Measurements from ENCODE around the gene UBXN4.

UBXN4 gene

GRCh38 chr2:135741043-135741394 lies 636 bp upstream of the UBXN4 start:
- Mint-ChIP-seq H3K4me3 (peak overlapping the region; percentile 8), H3K27me3 (no peaks in the 10 kb centered on the region), H3K9me3 (no peaks in the 10 kb centered on the region), H3K27ac (no peak overlapping the region), H3K36me3 (ENCODE audit: low read depth) (peaks cover 25% of the 10 kb centered on the region), H3K4me1 (ENCODE audit: low read depth) (peaks cover 27% of the 10 kb centered on the region)
- no peak for DNase-seq

GRCh38 chr2:135742325-135742757 lies 686 bp downstream of the UBXN4 start:
- DNase-seq = no peak
- H3K4me3 Mint-ChIP-seq = peak overlapping the region; percentile 95
- H3K36me3 Mint-ChIP-seq (ENCODE audit: low read depth) = peaks cover 37% of the 10 kb centered on the region
- H3K9me3 Mint-ChIP-seq = no peaks in the 10 kb centered on the region
- no peaks in the 10 kb centered on the region for H3K27me3 Mint-ChIP-seq
- peak overlapping the region; percentile 99 for H3K27ac Mint-ChIP-seq
- H3K4me1 Mint-ChIP-seq (ENCODE audit: low read depth) = peaks cover 36% of the 10 kb centered on the region

GRCh38 chr2:135743860-135744259 lies 2.2 kb downstream of the UBXN4 start:
- peaks cover 39% of the 10 kb centered on the region for H3K4me1 Mint-ChIP-seq (ENCODE audit: low read depth)
- no peaks in the 10 kb centered on the region for H3K9me3 Mint-ChIP-seq
- peak overlapping the region; percentile 95 for H3K4me3 Mint-ChIP-seq
- no peaks in the 10 kb centered on the region for H3K27me3 Mint-ChIP-seq
- H3K27ac Mint-ChIP-seq = peak overlapping the region; percentile 67
- no peak for DNase-seq
- peaks cover 48% of the 10 kb centered on the region for H3K36me3 Mint-ChIP-seq (ENCODE audit: low read depth)

- no peaks in the 10 kb centered on the region for H3K27me3 Mint-ChIP-seq
- peaks cover 43% of the 10 kb centered on the region for H3K4me1 Mint-ChIP-seq (ENCODE audit: low read depth)
- peak overlapping the region; percentile 95 for H3K4me3 Mint-ChIP-seq
- no peaks in the 10 kb centered on the region for H3K9me3 Mint-ChIP-seq
- DNase-seq = no peak
- peak overlapping the region; percentile 67 for H3K27ac Mint-ChIP-seq
- peaks cover 57% of the 10 kb centered on the region for H3K36me3 Mint-ChIP-seq (ENCODE audit: low read depth)
Observed at GRCh38 chr2:135744760-135745314, 3.2 kb downstream of the UBXN4 start.

GRCh38 chr2:135745545-135745944 lies 3.9 kb downstream of the UBXN4 start:
- Mint-ChIP-seq H3K27me3 (no peaks in the 10 kb centered on the region), H3K36me3 (ENCODE audit: low read depth) (peaks cover 62% of the 10 kb centered on the region), H3K4me3 (no peak overlapping the region), H3K9me3 (no peaks in the 10 kb centered on the region), H3K4me1 (ENCODE audit: low read depth) (peaks cover 43% of the 10 kb centered on the region), H3K27ac (no peak overlapping the region)
- DNase-seq = no peak

GRCh38 chr2:135755573-135755972 lies 13.9 kb downstream of the UBXN4 start:
- H3K36me3 Mint-ChIP-seq (ENCODE audit: low read depth) = peaks cover 81% of the 10 kb centered on the region
- DNase-seq = no peak
- peaks cover 12% of the 10 kb centered on the region for H3K9me3 Mint-ChIP-seq
- no peaks in the 10 kb centered on the region for H3K27me3 Mint-ChIP-seq
- H3K4me3 Mint-ChIP-seq = no peak overlapping the region
- H3K27ac Mint-ChIP-seq = no peak overlapping the region
- peaks cover 8% of the 10 kb centered on the region for H3K4me1 Mint-ChIP-seq (ENCODE audit: low read depth)

GRCh38 chr2:135756692-135757091 lies 15.0 kb downstream of the UBXN4 start:
- Mint-ChIP-seq H3K9me3 (peaks cover 12% of the 10 kb centered on the region), H3K27ac (no peak overlapping the region), H3K27me3 (no peaks in the 10 kb centered on the region), H3K4me3 (no peak overlapping the region), H3K4me1 (ENCODE audit: low read depth) (peaks cover 8% of the 10 kb centered on the region), H3K36me3 (ENCODE audit: low read depth) (peaks cover 87% of the 10 kb centered on the region)
- no peak for DNase-seq

GRCh38 chr2:135762022-135762421 lies 20.4 kb downstream of the UBXN4 start:
- Mint-ChIP-seq H3K9me3 (peaks cover under 1% of the 10 kb centered on the region), H3K36me3 (ENCODE audit: low read depth) (peaks cover 86% of the 10 kb centered on the region), H3K27ac (no peak overlapping the region), H3K27me3 (no peaks in the 10 kb centered on the region), H3K4me1 (ENCODE audit: low read depth) (peaks cover 15% of the 10 kb centered on the region), H3K4me3 (no peak overlapping the region)
- no peak for DNase-seq

GRCh38 chr2:135762530-135762929 lies 20.9 kb downstream of the UBXN4 start:
- Mint-ChIP-seq H3K4me3 (no peak overlapping the region), H3K27ac (no peak overlapping the region), H3K9me3 (no peaks in the 10 kb centered on the region), H3K4me1 (ENCODE audit: low read depth) (peaks cover 18% of the 10 kb centered on the region), H3K27me3 (no peaks in the 10 kb centered on the region), H3K36me3 (ENCODE audit: low read depth) (peaks cover 86% of the 10 kb centered on the region)
- DNase-seq = no peak

- Mint-ChIP-seq H3K4me3 (no peak overlapping the region), H3K36me3 (ENCODE audit: low read depth) (peaks cover 88% of the 10 kb centered on the region), H3K4me1 (ENCODE audit: low read depth) (peaks cover 17% of the 10 kb centered on the region), H3K27me3 (no peaks in the 10 kb centered on the region), H3K27ac (no peak overlapping the region), H3K9me3 (no peaks in the 10 kb centered on the region)
- no peak for DNase-seq
Observed at GRCh38 chr2:135768863-135769262, 27.2 kb downstream of the UBXN4 start.

- Mint-ChIP-seq H3K9me3 (no peaks in the 10 kb centered on the region), H3K27me3 (no peaks in the 10 kb centered on the region), H3K4me1 (ENCODE audit: low read depth) (peaks cover 9% of the 10 kb centered on the region), H3K27ac (peak overlapping the region; percentile 71), H3K36me3 (ENCODE audit: low read depth) (peaks cover 96% of the 10 kb centered on the region), H3K4me3 (no peak overlapping the region)
- DNase-seq = no peak
Observed at GRCh38 chr2:135773319-135773718, 31.7 kb downstream of the UBXN4 start.

- no peak for DNase-seq
- no peak overlapping the region for H3K4me3 Mint-ChIP-seq
- no peaks in the 10 kb centered on the region for H3K9me3 Mint-ChIP-seq
- H3K36me3 Mint-ChIP-seq (ENCODE audit: low read depth) = peaks cover 97% of the 10 kb centered on the region
- H3K27me3 Mint-ChIP-seq = no peaks in the 10 kb centered on the region
- H3K27ac Mint-ChIP-seq = peak overlapping the region; percentile 64
- H3K4me1 Mint-ChIP-seq (ENCODE audit: low read depth) = peaks cover 9% of the 10 kb centered on the region
Observed at GRCh38 chr2:135773917-135774316, 32.3 kb downstream of the UBXN4 start.

- H3K9me3 Mint-ChIP-seq = no peaks in the 10 kb centered on the region
- no peak for DNase-seq
- peaks cover 9% of the 10 kb centered on the region for H3K4me1 Mint-ChIP-seq (ENCODE audit: low read depth)
- peaks cover 94% of the 10 kb centered on the region for H3K36me3 Mint-ChIP-seq (ENCODE audit: low read depth)
- no peak overlapping the region for H3K27ac Mint-ChIP-seq
- no peaks in the 10 kb centered on the region for H3K27me3 Mint-ChIP-seq
- H3K4me3 Mint-ChIP-seq = no peak overlapping the region
Observed at GRCh38 chr2:135775420-135775819, 33.8 kb downstream of the UBXN4 start.

GRCh38 chr2:135776367-135776766 lies 34.7 kb downstream of the UBXN4 start:
- peaks cover 9% of the 10 kb centered on the region for H3K4me1 Mint-ChIP-seq (ENCODE audit: low read depth)
- no peaks in the 10 kb centered on the region for H3K9me3 Mint-ChIP-seq
- DNase-seq = no peak
- no peak overlapping the region for H3K4me3 Mint-ChIP-seq
- peaks cover 95% of the 10 kb centered on the region for H3K36me3 Mint-ChIP-seq (ENCODE audit: low read depth)
- H3K27ac Mint-ChIP-seq = no peak overlapping the region
- no peaks in the 10 kb centered on the region for H3K27me3 Mint-ChIP-seq

- H3K27ac Mint-ChIP-seq = peak overlapping the region; percentile 38
- H3K4me1 Mint-ChIP-seq (ENCODE audit: low read depth) = no peaks in the 10 kb centered on the region
- peaks cover 96% of the 10 kb centered on the region for H3K36me3 Mint-ChIP-seq (ENCODE audit: low read depth)
- DNase-seq = no peak
- H3K27me3 Mint-ChIP-seq = no peaks in the 10 kb centered on the region
- H3K9me3 Mint-ChIP-seq = no peaks in the 10 kb centered on the region
- no peak overlapping the region for H3K4me3 Mint-ChIP-seq
Observed at GRCh38 chr2:135782231-135782630, 40.6 kb downstream of the UBXN4 start.

GRCh38 chr2:135783439-135783838 lies 41.8 kb downstream of the UBXN4 start:
- Mint-ChIP-seq H3K27me3 (no peaks in the 10 kb centered on the region), H3K36me3 (ENCODE audit: low read depth) (peaks cover 94% of the 10 kb centered on the region), H3K4me3 (no peak overlapping the region), H3K9me3 (no peaks in the 10 kb centered on the region), H3K4me1 (ENCODE audit: low read depth) (no peaks in the 10 kb centered on the region), H3K27ac (peak overlapping the region; percentile 40)
- no peak for DNase-seq

Data from activated T-cell treated with anti-CD3 and anti-CD28 coated beads, Interleukin-2, amount 50 U/mL, for 24 hours (primary cell).